T-helper 1 cell (primary cell): Measurements from ENCODE around the gene ARRB2.

ENCODE experiments used
- DNase-seq, 5 donors: peaks; one replicate each; pipeline ENCODE4 v3.0.0-alpha.2; 2012 to 2020

ARRB2 gene

GRCh38 chr17:4733073-4733531, 22.7 kb downstream of the ARRB2 start:
- no peak for DNase-seq

- DNase-seq = no peak
Observed at GRCh38 chr17:4734857-4735475, 24.5 kb downstream of the ARRB2 start.

GRCh38 chr17:4735876-4736651, 25.6 kb downstream of the ARRB2 start:
- no peak for DNase-seq

GRCh38 chr17:4738136-4739121, 28.0 kb downstream of the ARRB2 start:
- peak in 2 of 5 donors; percentile 10 to 17 for DNase-seq

- peak in 4 of 5 donors; percentile 33 to 68 (median 59) for DNase-seq
Observed at GRCh38 chr17:4739122-4740024, 28.9 kb downstream of the ARRB2 start, which contains the start of the genes CXCL16 and ZMYND15. Gene CXCL16 (minus strand): TSS chr17:4739928. CDS start chr17:4739339, 589 bp downstream. Gene ZMYND15 (plus strand): TSS chr17:4739833. CDS start chr17:4740549, 716 bp downstream.

- no peak for DNase-seq
Observed at GRCh38 chr17:4740025-4740351, 29.6 kb downstream of the ARRB2 start.

- DNase-seq = no peak
Observed at GRCh38 chr17:4740584-4740983, 30.2 kb downstream of the ARRB2 start.

- DNase-seq = no peak
Observed at GRCh38 chr17:4741544-4741943, 31.1 kb downstream of the ARRB2 start.

GRCh38 chr17:4742133-4742532, 31.7 kb downstream of the ARRB2 start:
- DNase-seq = no peak

- DNase-seq = no peak
Observed at GRCh38 chr17:4742629-4743028, 32.2 kb downstream of the ARRB2 start.

- DNase-seq = no peak
Observed at GRCh38 chr17:4743216-4743615, 32.8 kb downstream of the ARRB2 start.

- DNase-seq = no peak
Observed at GRCh38 chr17:4743898-4744297, 33.5 kb downstream of the ARRB2 start.

- no peak for DNase-seq
Observed at GRCh38 chr17:4744999-4745969, 34.9 kb downstream of the ARRB2 start.

- DNase-seq = peak in 1 of 5 donors; percentile 70
Observed at GRCh38 chr17:4747847-4748246, 37.4 kb downstream of the ARRB2 start.

- DNase-seq = no peak
Observed at GRCh38 chr17:4748686-4749085, 38.3 kb downstream of the ARRB2 start.

- DNase-seq = no peak
Observed at GRCh38 chr17:4750606-4751005, 40.2 kb downstream of the ARRB2 start.

- no peak for DNase-seq
Observed at GRCh38 chr17:4751932-4752331, 41.5 kb downstream of the ARRB2 start.

GRCh38 chr17:4753392-4753791, 43.0 kb downstream of the ARRB2 start:
- DNase-seq = no peak

- no peak for DNase-seq
Observed at GRCh38 chr17:4759776-4760236, 49.4 kb downstream of the ARRB2 start.

GRCh38 chr17:4764595-4764994, 54.2 kb downstream of the ARRB2 start:
- no peak for DNase-seq
